Fibroblast of the aortic adventitia (primary cell): ENCODE measurements around the gene FKBP1A. TPM values are rescaled to one million over a fixed set of nuclear protein-coding genes. Genes with fewer than 3 reads are reported as not detected.

Experiments used
- DNase-seq: peaks from one replicate; pipeline ENCODE4 v3.0.0-alpha.2; 2010; ENCODE audit warnings: low read depth
- H3K4me3 ChIP-seq: 2 replicates; pipeline ENCODE4 v1.5.1; 2011; ENCODE audit warnings: low read depth, mild to moderate bottlenecking, control low read depth, low read length, moderate library complexity
- total RNA-seq: library from RNA; depleted of rRNA; stranded (reverse); fragments of >200 nt; gene quantifications from 2 replicates; pipeline ENCODE4 v1.2.3, GENCODE V29; 2012; ENCODE audit warnings: low replicate concordance
- TF ChIP-seq, protein P1 (sequence below): IDR thresholded peaks from 2 replicates; pipeline ENCODE4 v1.5.1; 2011; ENCODE audit warnings: mild to moderate bottlenecking, low read length, control low read depth, inconsistent platforms; ENCODE audit not compliant: insufficient read depth

The FKBP1A gene
- total RNA-seq, 1 donor, result 200 TPM

DNA sequence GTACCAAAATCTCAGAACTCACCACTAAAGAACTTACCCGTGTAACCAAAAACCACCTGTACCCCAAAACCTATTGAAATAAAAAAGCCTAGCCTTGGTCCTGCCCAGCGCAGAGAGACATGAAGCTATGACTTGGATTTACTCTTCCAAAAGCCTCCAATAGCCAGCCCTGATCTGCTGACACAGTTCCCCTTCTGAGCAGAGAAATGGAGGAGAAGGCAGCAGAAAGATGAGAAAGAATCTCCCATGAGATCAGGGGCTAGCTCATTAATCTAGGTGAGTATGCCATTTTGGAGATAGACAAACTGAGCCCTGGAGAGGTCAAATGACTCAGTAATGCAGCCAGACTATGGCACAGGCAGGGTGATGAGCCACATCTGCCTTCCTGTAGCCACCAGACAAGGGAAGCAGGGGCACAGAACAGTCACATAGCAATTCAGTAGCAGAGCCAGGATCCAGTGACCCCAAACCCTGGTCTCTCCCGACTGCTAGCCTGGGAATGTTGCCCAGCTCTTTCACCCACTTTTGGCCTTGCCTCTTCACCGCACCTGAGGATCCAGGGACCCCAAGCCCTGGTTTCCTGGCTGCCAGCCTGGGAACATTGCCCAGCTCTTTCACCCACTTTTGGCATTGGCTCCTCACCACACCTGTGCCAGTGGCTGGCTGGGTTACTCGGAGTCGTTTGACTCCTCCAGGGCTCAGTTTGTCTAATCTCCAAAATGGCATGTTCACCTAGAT is 56.7 kb downstream of the FKBP1A start:
- H3K4me3 ChIP-seq, result no peak overlapping the region
- TF ChIP-seq, protein P1, sequence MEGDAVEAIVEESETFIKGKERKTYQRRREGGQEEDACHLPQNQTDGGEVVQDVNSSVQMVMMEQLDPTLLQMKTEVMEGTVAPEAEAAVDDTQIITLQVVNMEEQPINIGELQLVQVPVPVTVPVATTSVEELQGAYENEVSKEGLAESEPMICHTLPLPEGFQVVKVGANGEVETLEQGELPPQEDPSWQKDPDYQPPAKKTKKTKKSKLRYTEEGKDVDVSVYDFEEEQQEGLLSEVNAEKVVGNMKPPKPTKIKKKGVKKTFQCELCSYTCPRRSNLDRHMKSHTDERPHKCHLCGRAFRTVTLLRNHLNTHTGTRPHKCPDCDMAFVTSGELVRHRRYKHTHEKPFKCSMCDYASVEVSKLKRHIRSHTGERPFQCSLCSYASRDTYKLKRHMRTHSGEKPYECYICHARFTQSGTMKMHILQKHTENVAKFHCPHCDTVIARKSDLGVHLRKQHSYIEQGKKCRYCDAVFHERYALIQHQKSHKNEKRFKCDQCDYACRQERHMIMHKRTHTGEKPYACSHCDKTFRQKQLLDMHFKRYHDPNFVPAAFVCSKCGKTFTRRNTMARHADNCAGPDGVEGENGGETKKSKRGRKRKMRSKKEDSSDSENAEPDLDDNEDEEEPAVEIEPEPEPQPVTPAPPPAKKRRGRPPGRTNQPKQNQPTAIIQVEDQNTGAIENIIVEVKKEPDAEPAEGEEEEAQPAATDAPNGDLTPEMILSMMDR, result no peak
- no peak for DNase-seq

DNA sequence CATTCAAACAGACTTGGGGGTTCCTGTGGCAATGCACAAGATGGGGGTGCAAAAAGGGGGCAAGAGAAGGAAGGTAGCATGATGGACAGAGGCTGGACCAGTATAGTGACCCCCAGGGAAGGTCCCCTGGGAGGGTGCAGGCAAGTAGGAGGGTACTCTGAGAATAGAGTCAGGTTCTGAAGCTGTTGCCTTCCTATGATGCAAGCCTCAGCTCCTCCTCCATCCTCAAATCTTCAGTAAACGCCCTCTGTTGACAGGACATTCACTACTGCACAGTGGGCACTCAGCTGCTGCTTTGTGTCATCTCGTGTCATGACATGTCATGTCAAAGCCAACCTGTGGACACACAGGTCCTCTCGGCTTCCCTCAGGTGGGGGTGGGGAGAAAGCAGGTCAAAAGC is 58.1 kb downstream of the FKBP1A start:
- TF ChIP-seq, protein P1, result no peak
- H3K4me3 ChIP-seq, result no peak overlapping the region
- DNase-seq, result no peak

DNA sequence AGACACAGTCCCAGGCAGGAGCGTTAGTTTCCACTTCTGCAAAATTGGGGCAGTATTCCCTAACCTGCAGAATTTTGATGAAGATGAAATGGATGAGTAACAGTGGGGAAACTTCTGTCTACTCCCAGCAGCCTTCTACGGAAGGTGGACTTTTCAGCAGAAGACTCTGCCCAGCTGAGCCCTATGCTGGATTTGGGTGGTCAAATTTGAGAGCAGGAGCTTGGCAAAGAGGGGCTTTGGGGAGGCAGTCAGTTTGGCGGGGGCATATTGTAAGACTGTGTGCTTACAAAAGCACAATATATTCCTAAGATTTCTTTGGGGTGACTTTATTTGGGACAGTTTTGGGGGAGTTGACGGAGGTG is 58.5 kb downstream of the FKBP1A start:
- TF ChIP-seq, protein P1, result no peak
- H3K4me3 ChIP-seq, result no peak overlapping the region
- no peak for DNase-seq

DNA sequence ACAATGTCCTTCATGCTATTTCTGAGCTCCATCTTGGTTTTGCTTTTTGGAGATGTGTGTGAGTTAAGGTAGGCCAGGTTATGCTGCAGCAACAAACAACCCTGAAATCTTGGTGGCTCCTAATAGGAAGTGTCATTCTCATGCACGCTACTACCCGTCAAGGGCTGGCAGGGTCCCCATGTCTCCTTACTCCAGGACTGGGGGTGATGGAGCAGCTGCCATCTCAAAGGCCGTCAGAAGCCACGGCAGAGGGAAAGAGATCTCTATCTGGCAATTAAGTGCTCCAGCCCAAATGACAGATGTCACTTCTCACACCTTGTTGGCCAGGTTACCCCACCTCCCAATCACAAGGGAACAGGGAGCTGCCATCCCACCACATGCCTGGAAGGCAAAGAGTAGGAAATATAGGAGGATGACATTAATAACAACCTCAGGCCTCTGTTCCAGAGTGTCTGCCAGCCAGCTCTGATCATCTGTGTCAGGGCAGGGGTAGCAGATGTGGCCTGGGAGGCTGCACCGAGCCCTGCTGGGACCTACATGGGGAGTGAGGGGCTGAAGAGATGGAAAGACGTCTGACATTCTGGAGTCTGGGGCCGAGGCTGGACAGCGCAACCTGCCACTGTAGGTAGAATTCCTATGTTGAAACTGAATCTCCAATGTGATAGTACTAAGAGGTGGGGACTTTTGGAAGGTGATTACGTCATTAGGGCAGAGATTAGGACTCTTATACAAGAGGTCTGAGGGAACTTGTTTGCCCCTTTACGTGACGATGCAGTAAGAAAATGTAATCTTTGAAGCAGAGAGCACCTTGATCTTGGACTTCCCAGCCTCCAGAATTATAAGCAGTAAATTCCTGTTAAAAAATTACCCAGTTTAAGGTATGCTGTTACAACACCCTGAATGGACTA is 59.1 kb downstream of the FKBP1A start:
- no peak overlapping the region for H3K4me3 ChIP-seq
- TF ChIP-seq, protein P1, result no peak
- no peak for DNase-seq

DNA sequence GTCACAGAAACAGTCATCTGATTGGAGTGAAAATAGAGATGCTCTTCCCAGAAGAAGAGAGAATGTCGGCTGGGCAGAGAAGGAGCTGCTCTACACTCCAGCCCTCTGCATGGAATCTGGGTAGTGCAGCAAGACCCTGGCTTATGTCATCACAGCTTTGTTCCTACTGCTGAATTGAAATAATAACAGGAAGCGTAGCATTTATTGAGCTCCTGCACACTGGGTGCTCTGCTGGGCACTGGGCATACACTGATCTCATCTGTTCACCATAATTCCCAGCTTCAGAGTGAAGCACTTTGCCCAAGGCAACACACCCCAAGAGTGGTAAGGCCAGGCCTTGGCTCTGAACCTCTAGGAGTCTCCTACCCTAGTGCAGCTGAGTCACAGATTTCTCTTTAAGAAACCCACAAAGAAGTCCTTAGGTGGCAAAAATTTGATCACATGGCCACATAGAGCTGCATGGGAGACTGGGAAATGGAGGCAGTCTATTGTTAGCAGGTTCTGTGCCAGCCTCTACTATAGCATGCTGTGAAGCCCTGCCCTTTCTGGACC is 60.0 kb downstream of the FKBP1A start:
- TF ChIP-seq, protein P1, result no peak
- H3K4me3 ChIP-seq, result no peak overlapping the region
- DNase-seq, result no peak

DNA sequence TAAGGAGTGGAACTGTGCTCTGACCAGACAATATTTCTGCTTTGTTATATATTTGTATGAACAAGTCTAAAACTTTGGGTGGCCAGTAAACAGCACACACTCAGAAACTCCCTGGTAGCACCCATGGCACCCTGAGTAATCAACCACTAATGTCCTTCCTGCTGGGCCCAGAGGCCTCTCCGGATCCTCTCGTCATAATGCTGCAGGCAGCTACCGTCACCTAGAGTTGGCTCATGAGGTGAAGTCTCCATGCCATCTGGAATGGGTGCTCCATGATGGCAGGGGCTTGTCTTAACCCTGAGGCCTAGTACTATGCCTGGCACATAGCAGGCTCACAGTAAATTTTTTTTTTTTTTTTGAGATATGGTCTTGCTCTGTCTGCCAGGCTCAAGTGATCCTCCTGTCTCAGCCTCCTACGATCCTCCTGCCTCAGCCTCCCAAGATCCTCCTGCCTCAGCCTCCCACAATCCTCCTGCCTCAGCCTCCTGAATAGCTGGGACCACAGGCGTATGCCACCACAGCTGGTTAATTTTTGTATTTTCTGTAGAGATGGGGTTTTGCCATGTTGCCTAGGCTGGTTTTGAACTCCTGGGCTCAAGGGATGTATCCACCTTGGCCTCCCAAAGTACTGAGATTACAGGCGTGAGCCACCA is 60.9 kb downstream of the FKBP1A start:
- DNase-seq, result no peak
- no peak overlapping the region for H3K4me3 ChIP-seq
- TF ChIP-seq, protein P1, result no peak
